Endodermal cell (in vitro differentiated cells): ENCODE results near the gene GOLIM4. TPM values are rescaled to one million over a fixed set of nuclear protein-coding genes. Genes with fewer than 3 reads are reported as not detected.

Experiments used
- DNase-seq: peaks from one replicate; pipeline ENCODE4 v3.0.0-alpha.2; 2017
- H3K27ac ChIP-seq: 2 replicates; pipeline ENCODE4 v1.5.1; 2013; ENCODE audit warnings: mild to moderate bottlenecking, low read depth, low read length, moderate library complexity
- H3K27me3 ChIP-seq: 2 replicates; pipeline ENCODE4 v1.6.1; 2013; ENCODE audit warnings: mild to moderate bottlenecking, low read length, moderate library complexity; ENCODE audit not compliant: insufficient read depth, control insufficient read depth, poor library complexity, severe bottlenecking
- H3K36me3 ChIP-seq: 2 replicates; pipeline ENCODE4 v1.7.0; 2013; ENCODE audit warnings: mild to moderate bottlenecking, low read length, moderate library complexity; ENCODE audit not compliant: control insufficient read depth, insufficient read depth
- H3K4me1 ChIP-seq: one replicate; pipeline ENCODE4 v1.7.0; 2013; ENCODE audit warnings: low read length; ENCODE audit not compliant: control insufficient read depth, insufficient read depth
- H3K4me3 ChIP-seq: 2 replicates; pipeline ENCODE4 v1.5.1; 2013; ENCODE audit warnings: mild to moderate bottlenecking, low read length, moderate library complexity
- H3K9ac ChIP-seq: 2 replicates; pipeline ENCODE4 v1.6.1; 2013; ENCODE audit warnings: mild to moderate bottlenecking, low read length, moderate library complexity; ENCODE audit not compliant: poor library complexity, severe bottlenecking; ENCODE audit errors: extremely low read depth
- H3K9me3 ChIP-seq: 2 replicates; pipeline ENCODE4 v1.6.1; 2013; ENCODE audit warnings: mild to moderate bottlenecking, low read length, moderate library complexity; ENCODE audit not compliant: control insufficient read depth
- H3K27ac Mint-ChIP-seq: 2 replicates; pipeline ENCODE4 v1.8.0; 2020; ENCODE audit warnings: mixed read lengths
- H3K27me3 Mint-ChIP-seq: 2 replicates; pipeline ENCODE4 v1.8.0; 2021; ENCODE audit warnings: mild to moderate bottlenecking, mixed read lengths; ENCODE audit not compliant: insufficient read depth
- H3K36me3 Mint-ChIP-seq: 2 replicates; pipeline ENCODE4 v1.8.0; 2020; ENCODE audit warnings: low read depth, mixed read lengths
- H3K4me1 Mint-ChIP-seq: 2 replicates; pipeline ENCODE4 v1.8.0; 2020; ENCODE audit warnings: mixed read lengths
- H3K4me3 Mint-ChIP-seq: 2 replicates; pipeline ENCODE4 v1.8.0; 2020; ENCODE audit warnings: mild to moderate bottlenecking, moderate library complexity, mixed read lengths
- H3K9me3 Mint-ChIP-seq: 2 replicates; pipeline ENCODE4 v1.8.0; 2020; ENCODE audit warnings: mild to moderate bottlenecking, mixed read lengths
- WGBS, 2 experiments: methylation state at CpG; one replicate each; pipeline versions ENCODE4 v1.1.5 to v1.1.7; 2013; ENCODE audit warnings: missing lambda C conversion rate in 2 of 2, mixed read lengths in 1 of 2; ENCODE audit not compliant: insufficient coverage in 1 of 2, insufficient read length in 1 of 2; 5-methylcytosine and 5-hydroxymethylcytosine counted together
- total RNA-seq, 2 donors: library from RNA; stranded (reverse); fragmentation: NEBNext Ultra II Directional in 1 of 2; extraction: Animal tissue kit (Norgen Biotek cat#: 25700) in 1 of 2; gene quantifications; 2 replicates in 1 of 2; 3 replicates in 1 of 2; pipeline ENCODE4 v1.2.1, GENCODE V29; 2021
- TF ChIP-seq, protein P1 (sequence below): fragments of 200-600 bp; sonication (generic); conservative IDR thresholded peaks from 2 replicates; pipeline ENCODE4 v1.5.0; 2021; ENCODE audit warnings: antibody characterized with exemption, mild to moderate bottlenecking

GOLIM4 gene
- total RNA-seq, 2 donors from 2014 or later: 19.3 to 19.9 TPM

DNA sequence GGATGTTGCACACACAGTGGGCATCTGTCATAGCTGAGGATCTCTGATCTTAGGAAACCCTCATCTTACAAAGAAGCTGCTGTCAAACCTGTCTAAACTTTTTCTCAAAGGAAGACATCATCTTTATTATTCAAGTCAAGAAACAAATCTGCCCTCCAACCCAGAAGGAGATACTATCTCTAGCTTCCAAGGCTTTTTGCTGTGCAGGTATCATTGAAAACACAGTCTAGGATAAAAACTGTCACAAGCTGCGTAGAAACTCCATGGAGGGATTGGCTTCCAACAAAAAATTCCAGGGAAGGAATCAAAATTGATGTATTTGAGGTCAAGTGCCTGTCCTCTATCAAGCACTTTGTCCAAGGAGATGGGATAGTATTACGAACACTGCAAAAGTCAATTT, 89.1 kb downstream of the GOLIM4 start:
- peaks cover 13% of the 10 kb centered on the region for H3K9me3 Mint-ChIP-seq
- no peaks in the 10 kb centered on the region for H3K4me1 ChIP-seq
- WGBS, 2 experiments: 90 to 99% methylated on average over 1 to 2 of the region's 2 CpGs

DNA sequence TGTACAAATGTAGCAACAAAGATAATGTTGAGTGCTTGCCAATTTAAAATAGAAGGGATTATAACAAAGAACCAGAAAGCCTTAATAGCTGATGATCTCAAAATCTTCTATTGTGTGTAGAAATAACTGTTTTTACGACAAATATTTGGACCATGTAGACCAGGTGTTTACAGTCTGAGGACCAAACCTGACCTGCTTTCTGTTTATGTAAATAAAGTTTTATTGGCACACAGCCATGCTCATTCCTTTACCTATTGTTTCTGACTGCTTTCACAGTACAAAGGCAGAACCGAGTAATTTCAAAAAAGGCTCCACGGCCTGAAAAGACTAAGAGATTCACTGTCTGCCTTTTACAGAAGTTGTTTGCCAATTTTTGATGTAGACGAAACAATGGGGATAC, 91.8 kb downstream of the GOLIM4 start:
- no peaks in the 10 kb centered on the region for H3K4me1 Mint-ChIP-seq

More for the DNA sequence above, 89.1 kb downstream of the GOLIM4 start:
- TF ChIP-seq, protein P1, sequence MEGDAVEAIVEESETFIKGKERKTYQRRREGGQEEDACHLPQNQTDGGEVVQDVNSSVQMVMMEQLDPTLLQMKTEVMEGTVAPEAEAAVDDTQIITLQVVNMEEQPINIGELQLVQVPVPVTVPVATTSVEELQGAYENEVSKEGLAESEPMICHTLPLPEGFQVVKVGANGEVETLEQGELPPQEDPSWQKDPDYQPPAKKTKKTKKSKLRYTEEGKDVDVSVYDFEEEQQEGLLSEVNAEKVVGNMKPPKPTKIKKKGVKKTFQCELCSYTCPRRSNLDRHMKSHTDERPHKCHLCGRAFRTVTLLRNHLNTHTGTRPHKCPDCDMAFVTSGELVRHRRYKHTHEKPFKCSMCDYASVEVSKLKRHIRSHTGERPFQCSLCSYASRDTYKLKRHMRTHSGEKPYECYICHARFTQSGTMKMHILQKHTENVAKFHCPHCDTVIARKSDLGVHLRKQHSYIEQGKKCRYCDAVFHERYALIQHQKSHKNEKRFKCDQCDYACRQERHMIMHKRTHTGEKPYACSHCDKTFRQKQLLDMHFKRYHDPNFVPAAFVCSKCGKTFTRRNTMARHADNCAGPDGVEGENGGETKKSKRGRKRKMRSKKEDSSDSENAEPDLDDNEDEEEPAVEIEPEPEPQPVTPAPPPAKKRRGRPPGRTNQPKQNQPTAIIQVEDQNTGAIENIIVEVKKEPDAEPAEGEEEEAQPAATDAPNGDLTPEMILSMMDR: no peak
- Mint-ChIP-seq H3K4me3 (no peak overlapping the region), H3K27me3 (no peaks in the 10 kb centered on the region), H3K36me3 (peaks cover 20% of the 10 kb centered on the region), H3K4me1 (no peaks in the 10 kb centered on the region), H3K27ac (no peak overlapping the region)
- Histone ChIP-seq H3K9ac (no peak overlapping the region), H3K27me3 (no peaks in the 10 kb centered on the region), H3K4me3 (no peak overlapping the region), H3K36me3 (peaks cover 15% of the 10 kb centered on the region), H3K9me3 (no peaks in the 10 kb centered on the region), H3K27ac (no peak overlapping the region)
- no peak for DNase-seq

DNA sequence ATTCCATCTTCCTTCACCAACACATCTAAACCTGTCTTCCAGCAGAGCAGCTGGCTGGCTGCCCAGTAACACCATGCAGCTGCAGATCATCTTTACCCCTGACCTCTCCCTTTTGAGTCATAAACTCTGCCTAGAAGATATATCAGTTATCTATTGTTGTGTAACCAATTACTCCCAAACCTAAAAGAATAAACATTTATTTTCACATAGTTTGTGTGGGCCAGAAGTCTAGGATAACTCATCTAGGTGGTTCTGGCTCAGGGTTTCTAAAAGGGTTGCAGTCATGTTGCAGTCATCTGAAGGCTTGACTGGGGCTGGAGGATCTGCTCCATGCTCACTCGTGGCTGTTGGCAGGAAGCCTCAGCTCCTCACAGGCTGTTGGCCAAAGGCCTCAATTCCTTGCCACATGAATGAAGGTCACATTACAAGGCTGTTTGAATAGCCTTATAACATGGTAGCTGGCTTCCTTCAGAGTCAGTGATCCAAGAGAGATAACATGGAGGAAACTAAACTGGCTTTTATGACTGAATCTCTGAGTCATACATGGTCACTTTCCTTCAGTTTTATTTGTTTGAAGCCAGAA, 92.8 kb downstream of the GOLIM4 start:
- Histone ChIP-seq H3K36me3 (no peaks in the 10 kb centered on the region), H3K4me3 (no peak overlapping the region), H3K27ac (no peak overlapping the region), H3K9ac (no peak overlapping the region), H3K4me1 (no peaks in the 10 kb centered on the region), H3K27me3 (no peaks in the 10 kb centered on the region), H3K9me3 (no peaks in the 10 kb centered on the region)
- WGBS, 2 experiments: 87 to 90% methylated on average over 1 of the region's 1 CpG
- no peaks in the 10 kb centered on the region for H3K36me3 Mint-ChIP-seq
- TF ChIP-seq, protein P1: no peak
- H3K4me3 Mint-ChIP-seq: no peak overlapping the region
- no peak for DNase-seq
- H3K27ac Mint-ChIP-seq: no peak overlapping the region
- H3K9me3 Mint-ChIP-seq: peaks cover 3% of the 10 kb centered on the region
- peaks cover 15% of the 10 kb centered on the region for H3K27me3 Mint-ChIP-seq
- no peaks in the 10 kb centered on the region for H3K4me1 Mint-ChIP-seq

More for the DNA sequence above, 91.8 kb downstream of the GOLIM4 start:
- Mint-ChIP-seq H3K27me3 (peaks cover 11% of the 10 kb centered on the region), H3K36me3 (no peaks in the 10 kb centered on the region), H3K4me3 (no peak overlapping the region), H3K27ac (no peak overlapping the region), H3K9me3 (peaks cover 3% of the 10 kb centered on the region)
- no peak overlapping the region for H3K27ac ChIP-seq
- TF ChIP-seq, protein P1: no peak
- H3K36me3 ChIP-seq: no peaks in the 10 kb centered on the region
- no peaks in the 10 kb centered on the region for H3K4me1 ChIP-seq
- no peak for DNase-seq
- 79 to 90% methylated on average over 3 to 4 of the region's 4 CpGs for WGBS, 2 experiments
- H3K9me3 ChIP-seq: no peaks in the 10 kb centered on the region
- H3K9ac ChIP-seq: no peak overlapping the region
- no peaks in the 10 kb centered on the region for H3K27me3 ChIP-seq
- no peak overlapping the region for H3K4me3 ChIP-seq
